GM12891 (cell line): ENCODE measurements around the gene STK39.
"Not testable (repeated sequence)": the region's sequence is repeated elsewhere in the genome, so short reads cannot be mapped to it uniquely, and the experiment has no call there.

Experiments used
- PAX5 ChIP-seq: IDR thresholded peaks from 2 replicates; pipeline ENCODE4 v1.6.1; 2011; ENCODE audit warnings: low read length, moderate library complexity, mild to moderate bottlenecking; ENCODE audit not compliant: insufficient read depth, severe bottlenecking
- POLR2A ChIP-seq: IDR thresholded peaks from 2 replicates; pipeline ENCODE4 v1.6.1; 2011; ENCODE audit warnings: low read depth, low read length, control low read depth
- POLR2AphosphoS5 ChIP-seq: IDR thresholded peaks from 2 replicates; pipeline ENCODE4 v1.6.1; 2011; ENCODE audit warnings: low read depth, low read length, control low read depth
- TAF1 ChIP-seq: IDR thresholded peaks from 2 replicates; pipeline ENCODE4 v1.6.1; 2011; ENCODE audit warnings: low read depth, low read length, control low read depth

GRCh38 chr2:168262926-168263325 is 15.5 kb upstream of the STK39 start:
- TF ChIP-seq POLR2A, POLR2AphosphoS5, TAF1, PAX5: not testable (repeated sequence)
